A549 (cell line): ENCODE results near the gene EVA1C. TPM values are rescaled to one million over a fixed set of nuclear protein-coding genes. Genes with fewer than 3 reads are reported as not detected.
A peak's percentile ranks its signal among the peaks of the same experiment; 100 is the strongest.

Experiments used
- ATAC-seq, 2 experiments: fragments of 200-7000 bp in 1 of 2; fragments of >200 bp in 1 of 2; cut with Nextera tagmentation in 1 of 2; cut with Tn5 transposase in 1 of 2; 3 replicates each; pipeline versions ENCODE4 v1.8.0 to v1.9.1; 2018 to 2020; ENCODE audit warnings: mild to moderate bottlenecking in 1 of 2, moderate library complexity in 1 of 2
- CTCF ChIA-PET: fragments of 300-600 bp; sonication (Branson Sonifier 250); formaldehyde crosslinking; extraction: SDS; loops from one replicate; lab custom pipeline; 2021; ENCODE audit warnings: antibody characterized with exemption, inconsistent platforms; lab: Yijun Ruan, JAX
- POLR2A ChIA-PET: fragments of 350-600 bp; formaldehyde crosslinking; extraction: SDS; loops from one replicate; lab custom pipeline; 2021; ENCODE audit warnings: antibody characterized with exemption, inconsistent platforms; lab: Yijun Ruan, JAX
- DNase-seq, 2 experiments: peaks; one replicate each; pipeline versions ENCODE4 v3.0.0 to v3.0.0-alpha.2; 2011 to 2016; ENCODE audit warnings: low read depth in 1 of 2, low spot score in 1 of 2
- FAIRE-seq: peaks from 2 replicates; lab custom pipeline; 2011; peaks lifted over from hg19 to GRCh38; lab: Jason Lieb, UNC
- H3K27ac ChIP-seq, 2 experiments: fragments of >200 bp; sonication (Bioruptor Twin); formaldehyde crosslinking; 3 replicates each; pipeline ENCODE4 v1.5.1; 2016 to 2017
- H3K4me1 ChIP-seq: fragments of >200 bp; sonication (Bioruptor Twin); formaldehyde crosslinking; 3 replicates; pipeline ENCODE4 v1.6.1; 2016
- H3K4me2 ChIP-seq: fragments of >200 bp; sonication (Bioruptor Twin); formaldehyde crosslinking; 3 replicates; pipeline ENCODE4 v1.6.1; 2016
- H3K4me3 ChIP-seq: fragments of >200 bp; sonication (Bioruptor Twin); formaldehyde crosslinking; 3 replicates; pipeline ENCODE4 v1.5.1; 2016
- H3K9me3 ChIP-seq: fragments of >200 bp; sonication (Bioruptor Twin); formaldehyde crosslinking; 3 replicates; pipeline ENCODE4 v1.6.1; 2016
- BCL3 ChIP-seq: fragments of >200 bp; sonication (Bioruptor Twin); formaldehyde crosslinking; IDR thresholded peaks from 3 replicates; pipeline ENCODE4 v1.6.1; 2016
- BHLHE40 ChIP-seq: IDR thresholded peaks from 2 replicates; pipeline ENCODE4 v1.6.1; 2012; ENCODE audit warnings: low read depth, low read length, inconsistent platforms
- CBX8 ChIP-seq: fragments of 200-600 bp; sonication (generic); IDR thresholded peaks from 2 replicates; pipeline ENCODE4 v1.6.1; 2016
- CEBPB ChIP-seq, 2 experiments: fragments of >200 bp in 1 of 2; sonication (Bioruptor Twin) in 1 of 2; formaldehyde crosslinking in 1 of 2; IDR thresholded peaks; 2 replicates each; pipeline ENCODE4 v1.6.1; 2012 to 2016
- EHF ChIP-seq: fragments of 250-450 bp; sonication (Bioruptor Pico); IDR thresholded peaks from 2 replicates; pipeline ENCODE4 v1.5.0; 2020; ENCODE audit warnings: mild to moderate bottlenecking
- EP300 ChIP-seq, 2 experiments: fragments of >200 bp; sonication (Bioruptor Twin); formaldehyde crosslinking; IDR thresholded peaks; 2 replicates in 1 of 2; 3 replicates in 1 of 2; pipeline ENCODE4 v1.6.1; 2016 to 2017
- ESRRA ChIP-seq: fragments of 150-350 bp; IDR thresholded peaks from 2 replicates; pipeline ENCODE4 v1.6.1; 2014; ENCODE audit warnings: mild to moderate bottlenecking, low read length, borderline replicate concordance
- FOSL2 ChIP-seq, 2 experiments: fragments of 450-650 bp in 1 of 2; fragments of >200 bp in 1 of 2; sonication (Bioruptor Twin) in 1 of 2; formaldehyde crosslinking; IDR thresholded peaks; 2 replicates each; pipeline versions ENCODE4 v1.5.0 to v1.6.1; 2016 to 2020; ENCODE audit warnings: mild to moderate bottlenecking in 1 of 2, moderate library complexity in 1 of 2
- GATA3 ChIP-seq: IDR thresholded peaks from 2 replicates; pipeline ENCODE4 v1.6.1; 2012; ENCODE audit warnings: borderline replicate concordance
- HDAC2 ChIP-seq: fragments of 200-600 bp; sonication (generic); IDR thresholded peaks from 2 replicates; pipeline ENCODE4 v1.6.1; 2016
- HES2 ChIP-seq: fragments of >200 bp; sonication (Bioruptor Twin); formaldehyde crosslinking; IDR thresholded peaks from 2 replicates; pipeline ENCODE4 v1.6.1; 2016
- HOXA7 ChIP-seq: fragments of 250-450 bp; sonication (Bioruptor Pico); IDR thresholded peaks from 2 replicates; pipeline ENCODE4 v1.5.0; 2020; ENCODE audit warnings: mild to moderate bottlenecking, moderate library complexity
- HOXB5 ChIP-seq: fragments of 250-450 bp; sonication (Bioruptor Pico); IDR thresholded peaks from 2 replicates; pipeline ENCODE4 v1.5.0; 2020; ENCODE audit warnings: mild to moderate bottlenecking, moderate library complexity
- KDM1A ChIP-seq: fragments of 200-600 bp; sonication (generic); IDR thresholded peaks from 2 replicates; pipeline ENCODE4 v1.6.1; 2016; ENCODE audit warnings: low read depth, mild to moderate bottlenecking
- MAFK ChIP-seq: fragments of 450-650 bp; IDR thresholded peaks from 2 replicates; pipeline ENCODE4 v1.6.1; 2014; ENCODE audit not compliant: partially characterized antibody
- NPAS2 ChIP-seq: fragments of 250-450 bp; sonication (Bioruptor Pico); IDR thresholded peaks from 2 replicates; pipeline ENCODE4 v1.8.0; 2022; ENCODE audit warnings: mild to moderate bottlenecking, moderate library complexity, borderline replicate concordance
- NR3C1 ChIP-seq: fragments of >200 bp; sonication (Bioruptor Twin); formaldehyde crosslinking; IDR thresholded peaks from 3 replicates; pipeline ENCODE4 v1.6.1; 2017
- RARB ChIP-seq: fragments of 250-450 bp; sonication (Bioruptor Pico); IDR thresholded peaks from 2 replicates; pipeline ENCODE4 v1.8.0; 2021; ENCODE audit warnings: mild to moderate bottlenecking, moderate library complexity
- RFX5 ChIP-seq: fragments of 450-650 bp; IDR thresholded peaks from 2 replicates; pipeline ENCODE4 v1.7.1; 2014; ENCODE audit warnings: antibody characterized with exemption, mild to moderate bottlenecking, moderate library complexity
- RNF2 ChIP-seq: fragments of 200-600 bp; sonication (generic); IDR thresholded peaks from 2 replicates; pipeline ENCODE4 v1.6.1; 2016; ENCODE audit warnings: low read depth, mild to moderate bottlenecking, antibody characterized with exemption, moderate library complexity, borderline replicate concordance
- SMC3 ChIP-seq: fragments of >200 bp; sonication (Bioruptor Twin); formaldehyde crosslinking; IDR thresholded peaks from 3 replicates; pipeline ENCODE4 v1.6.1; 2018; ENCODE audit warnings: inconsistent platforms
- TFCP2L1 ChIP-seq: fragments of 250-450 bp; sonication (Bioruptor Pico); IDR thresholded peaks from 2 replicates; pipeline ENCODE4 v1.5.0; 2021; ENCODE audit warnings: mild to moderate bottlenecking
- TP53 ChIP-seq: fragments of 250-450 bp; sonication (Bioruptor Pico); IDR thresholded peaks from 2 replicates; pipeline ENCODE4 v1.5.0; 2021; ENCODE audit warnings: mild to moderate bottlenecking, moderate library complexity
- USF2 ChIP-seq: fragments of 450-650 bp; IDR thresholded peaks from 2 replicates; pipeline ENCODE4 v1.6.1; 2014; ENCODE audit warnings: antibody characterized with exemption
- ZC3H11A ChIP-seq: fragments of 450-650 bp; IDR thresholded peaks from 2 replicates; pipeline ENCODE4 v1.6.1; 2014; ENCODE audit warnings: antibody characterized with exemption, mild to moderate bottlenecking
- whole genome bisulfite sequencing: methylation state at CpG from one replicate; pipeline ENCODE4 v1.1.6; 2017; ENCODE audit errors: missing lambda C conversion rate; 5-methylcytosine and 5-hydroxymethylcytosine counted together
- polyA plus RNA-seq, 4 experiments: library from polyadenylated mRNA; depleted of rRNA in 3 of 4; stranded (reverse); fragments of >200 nt; fragmentation: RNase III in 1 of 4; extraction: RNeasy Plus Mini Kit Qiagen cat#74134 plus additional on column Dnase treatment in 1 of 4; gene quantifications; 2 replicates in 3 of 4; 3 replicates in 1 of 4; pipeline ENCODE4 v1.2.3, GENCODE V29; 2011 to 2017

The EVA1C gene
- polyA plus RNA-seq, 2 of the 4 experiments (the other 2 are of a cell fraction): 41.1 to 48.0 TPM

GRCh38 chr21:32483293-32483595 is 70.7 kb downstream of the EVA1C start:
- ChIA-PET CTCF (interaction anchor here (1.3 kb wide), 1 partner anchor 68 kb away, joined by 3 read pairs; no protein-coding TSS in a partner anchor), POLR2A (no interaction called here)
- no peak for FAIRE-seq

GRCh38 chr21:32484706-32485380 is 72.3 kb downstream of the EVA1C start:
- ATAC-seq (no peak), FAIRE-seq (no peak), DNase-seq (no peak)
- H3K9me3 ChIP-seq: no peaks in the 10 kb centered on the region
- H3K4me3 ChIP-seq: no peak overlapping the region
- POLR2A ChIA-PET: no interaction called here
- peaks cover 14% of the 10 kb centered on the region; the same call in 1 of the 3 replicates for H3K4me1 ChIP-seq
- CTCF ChIA-PET: interaction anchor here (0.6 kb wide), 1 partner anchor 1461 kb away, joined by 3 read pairs; no protein-coding TSS in a partner anchor
- no peak overlapping the region for H3K4me2 ChIP-seq
- peak overlapping the region in 1 of 2 experiments; percentile 41; a peak in 1 of 6 replicates for H3K27ac ChIP-seq
- TF ChIP-seq HOXB5: no peak
- no peak for TF ChIP-seq EP300 (IDR thresholded peaks at IDR 0.05)
- no peak for TF ChIP-seq BCL3
- no peak for TF ChIP-seq NR3C1
- no peak for TF ChIP-seq BHLHE40
- TF ChIP-seq TP53 (CRISPR knock-in tag): no peak
- no peak for TF ChIP-seq GATA3
- no peak for TF ChIP-seq TFCP2L1 (CRISPR knock-in tag)
- WGBS: 85% methylated on average over 16 of the region's 16 CpGs

More at GRCh38 chr21:32483293-32483595, 70.7 kb downstream of the EVA1C start:
- Histone ChIP-seq H3K9me3 (no peaks in the 10 kb centered on the region), H3K4me1 (peaks cover 26% of the 10 kb centered on the region; the same call in 2 of the 3 replicates), H3K4me2 (no peak overlapping the region), H3K4me3 (no peak overlapping the region), H3K27ac (peak overlapping the region in 1 of 2 experiments; percentile 17; a peak in 1 of 6 replicates)
- no peak for TF ChIP-seq ZC3H11A
- TF ChIP-seq RNF2: no peak
- no peak for TF ChIP-seq USF2
- no peak for TF ChIP-seq NPAS2 (CRISPR knock-in tag)
- TF ChIP-seq HOXB5: no peak
- TF ChIP-seq MAFK: no peak
- TF ChIP-seq HOXA7 (CRISPR knock-in tag): no peak
- no peak for TF ChIP-seq RARB
- no peak for TF ChIP-seq CEBPB (IDR thresholded peaks at IDR 0.05)
- no peak for TF ChIP-seq EHF (CRISPR knock-in tag)
- no peak for TF ChIP-seq HDAC2
- no peak for TF ChIP-seq HES2
- TF ChIP-seq BHLHE40: no peak
- TF ChIP-seq CBX8: no peak
- no peak for TF ChIP-seq SMC3
- no peak for TF ChIP-seq FOSL2 (IDR thresholded peaks at IDR 0.05)
- no peak for TF ChIP-seq FOSL2 (CRISPR knock-in tag; IDR thresholded peaks at IDR 0.05)
- TF ChIP-seq RFX5: no peak
- no peak for TF ChIP-seq KDM1A
- TF ChIP-seq ESRRA: no peak
- no peak for DNase-seq
- no peak for ATAC-seq
- 54% methylated on average over 2 of the region's 2 CpGs for WGBS
